ENCODE data around the gene SHROOM3. TPM values are rescaled to one million over a fixed set of nuclear protein-coding genes. Genes with fewer than 3 reads are reported as not detected.

SHROOM3 gene
- total and polyA plus RNA-seq, 2 donors (not counting 1 experiment from before 2014, with no cell fraction given), result 0.91 to 1.5 TPM

DNA sequence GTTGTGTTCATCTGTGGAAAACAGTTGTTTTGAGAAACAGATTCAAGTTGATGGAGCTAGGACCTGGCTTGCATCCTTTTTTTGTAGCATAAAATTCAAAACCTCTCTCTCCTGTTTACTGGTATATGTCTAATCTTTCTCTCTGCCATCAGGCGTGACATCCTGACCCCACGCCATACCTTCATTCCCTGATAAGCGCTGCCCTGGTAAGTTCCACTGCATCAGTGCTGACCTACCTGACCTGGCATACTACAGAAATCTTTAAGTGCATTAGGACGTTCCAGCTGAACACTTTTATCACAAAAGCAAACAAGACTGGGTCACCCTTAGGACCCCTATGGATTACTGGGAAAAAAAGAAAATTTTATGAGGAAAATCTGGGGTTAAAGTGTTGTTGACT is 230.7 kb downstream of the SHROOM3 start:
- Histone ChIP-seq H3K4me2 (replicated peaks; ENCODE audit: low read depth, low read length, poor library complexity, severe bottlenecking) (no peak overlapping the region), H3K36me3 (replicated peaks in 1 of 2; ENCODE audit: control extremely low read depth in 1 of 2, control insufficient read depth in 1 of 2, extremely low read depth in 1 of 2, insufficient read depth in 2 of 2, low read length in 1 of 2) (no peaks in the 10 kb centered on the region), H3K9ac (ENCODE audit: low read length) (no peak overlapping the region), H3K79me2 (ENCODE audit: control insufficient read depth, insufficient read depth, low read length) (no peaks in the 10 kb centered on the region), H4K20me1 (ENCODE audit: control insufficient read depth, insufficient read depth, low read length, poor library complexity, severe bottlenecking) (no peaks in the 10 kb centered on the region), H3K4me3 (ENCODE audit: control extremely low read depth in 1 of 5, extremely low read depth in 1 of 5, insufficient read depth in 1 of 5, low read depth in 2 of 5, low read length in 4 of 5) (no peak overlapping the region), H2AFZ (ENCODE audit: insufficient read depth, low read depth, low read length, poor library complexity, severe bottlenecking) (no peak overlapping the region), H3K27ac (ENCODE audit: low read length in 2 of 2) (no peak overlapping the region), H3K9me3 (ENCODE audit: control extremely low read depth in 1 of 3, control insufficient read depth in 2 of 3, insufficient read depth in 1 of 3, low read length in 2 of 3) (no peaks in the 10 kb centered on the region), H3K27me3 (replicated peaks in 1 of 4; ENCODE audit: control extremely low read depth in 1 of 4, control insufficient read depth in 3 of 4, insufficient read depth in 4 of 4, low read length in 3 of 4) (no peaks in the 10 kb centered on the region), H3K4me1 (ENCODE audit: control insufficient read depth in 2 of 2, insufficient read depth in 2 of 2, low read length in 2 of 2) (no peaks in the 10 kb centered on the region)
- ATAC-seq (ENCODE audit: low read depth) (no peak), DNase-seq (no peak)
- ChIA-PET CTCF (no interaction called here), POLR2A (no interaction called here)
- 100% methylated on average over 3 of the region's 4 CpGs for WGBS (ENCODE audit: insufficient coverage)
- H3K4me1 Mint-ChIP-seq, result no peaks in the 10 kb centered on the region
- TF ChIP-seq EZH2 (IDR thresholded peaks at IDR 0.05; ENCODE audit: borderline replicate concordance, insufficient read depth, low read depth, low read length, poor library complexity, severe bottlenecking), result no peak
- TF ChIP-seq, protein P1, sequence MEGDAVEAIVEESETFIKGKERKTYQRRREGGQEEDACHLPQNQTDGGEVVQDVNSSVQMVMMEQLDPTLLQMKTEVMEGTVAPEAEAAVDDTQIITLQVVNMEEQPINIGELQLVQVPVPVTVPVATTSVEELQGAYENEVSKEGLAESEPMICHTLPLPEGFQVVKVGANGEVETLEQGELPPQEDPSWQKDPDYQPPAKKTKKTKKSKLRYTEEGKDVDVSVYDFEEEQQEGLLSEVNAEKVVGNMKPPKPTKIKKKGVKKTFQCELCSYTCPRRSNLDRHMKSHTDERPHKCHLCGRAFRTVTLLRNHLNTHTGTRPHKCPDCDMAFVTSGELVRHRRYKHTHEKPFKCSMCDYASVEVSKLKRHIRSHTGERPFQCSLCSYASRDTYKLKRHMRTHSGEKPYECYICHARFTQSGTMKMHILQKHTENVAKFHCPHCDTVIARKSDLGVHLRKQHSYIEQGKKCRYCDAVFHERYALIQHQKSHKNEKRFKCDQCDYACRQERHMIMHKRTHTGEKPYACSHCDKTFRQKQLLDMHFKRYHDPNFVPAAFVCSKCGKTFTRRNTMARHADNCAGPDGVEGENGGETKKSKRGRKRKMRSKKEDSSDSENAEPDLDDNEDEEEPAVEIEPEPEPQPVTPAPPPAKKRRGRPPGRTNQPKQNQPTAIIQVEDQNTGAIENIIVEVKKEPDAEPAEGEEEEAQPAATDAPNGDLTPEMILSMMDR (IDR thresholded peaks at IDR 0.05), result no peak
- H3K27me3 Mint-ChIP-seq, result no peaks in the 10 kb centered on the region
- no peak overlapping the region for H3K27ac Mint-ChIP-seq
- no peak overlapping the region for H3K4me3 Mint-ChIP-seq
- intact Hi-C loops (cut with micrococcal nuclease), result no loop called here
- no peaks in the 10 kb centered on the region for H3K9me3 Mint-ChIP-seq (ENCODE audit: insufficient read depth)

DNA sequence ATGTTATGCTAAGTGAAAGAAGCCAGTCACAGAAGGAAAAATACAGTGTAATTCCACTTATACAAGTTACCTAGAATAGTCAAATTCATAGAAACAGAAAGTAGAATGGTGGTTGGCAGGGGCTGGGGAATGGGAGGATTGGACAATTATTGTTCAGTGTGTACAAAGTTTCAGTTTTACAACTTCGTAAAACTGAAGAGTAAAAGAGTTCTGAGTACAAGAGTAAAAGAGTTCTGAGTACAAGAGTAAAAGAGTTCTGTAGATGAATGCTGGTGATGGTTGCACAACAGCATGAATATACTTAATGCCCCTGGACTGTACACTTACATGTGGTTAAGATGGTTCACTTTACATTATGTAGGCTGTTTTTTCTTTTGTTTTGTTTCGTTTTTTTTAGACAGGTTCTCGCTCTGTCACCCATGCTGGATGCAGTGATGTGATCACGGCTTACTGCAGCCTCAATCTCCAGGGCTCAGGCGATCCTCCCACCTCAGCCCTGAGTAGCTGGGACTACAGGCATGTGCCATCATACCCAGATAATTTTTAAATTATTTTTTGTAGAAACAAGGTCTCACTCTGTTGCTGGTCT is 232.0 kb downstream of the SHROOM3 start:
- H2AFZ ChIP-seq (ENCODE audit: insufficient read depth, low read depth, low read length, poor library complexity, severe bottlenecking), result no peak overlapping the region
- ATAC-seq (ENCODE audit: low read depth) (no peak), DNase-seq (no peak)
- H3K4me1 Mint-ChIP-seq, result no peaks in the 10 kb centered on the region
- intact Hi-C loops (cut with micrococcal nuclease), result no loop called here
- H3K4me1 ChIP-seq (ENCODE audit: control insufficient read depth in 2 of 2, insufficient read depth in 2 of 2, low read length in 2 of 2), result no peaks in the 10 kb centered on the region
- CTCF ChIA-PET, result no interaction called here
- no peaks in the 10 kb centered on the region for H3K9me3 Mint-ChIP-seq (ENCODE audit: insufficient read depth)
- no peaks in the 10 kb centered on the region for H3K36me3 ChIP-seq (replicated peaks in 1 of 2; ENCODE audit: control extremely low read depth in 1 of 2, control insufficient read depth in 1 of 2, extremely low read depth in 1 of 2, insufficient read depth in 2 of 2, low read length in 1 of 2)
- H3K27me3 Mint-ChIP-seq, result peaks cover 7% of the 10 kb centered on the region
- H3K4me3 ChIP-seq (ENCODE audit: control extremely low read depth in 1 of 5, extremely low read depth in 1 of 5, insufficient read depth in 1 of 5, low read depth in 2 of 5, low read length in 4 of 5), result no peak overlapping the region
- H4K20me1 ChIP-seq (ENCODE audit: control insufficient read depth, insufficient read depth, low read length, poor library complexity, severe bottlenecking), result no peaks in the 10 kb centered on the region
- no peaks in the 10 kb centered on the region for H3K79me2 ChIP-seq (ENCODE audit: control insufficient read depth, insufficient read depth, low read length)
- H3K27ac ChIP-seq (ENCODE audit: low read length in 2 of 2), result no peak overlapping the region
- H3K4me2 ChIP-seq (replicated peaks; ENCODE audit: low read depth, low read length, poor library complexity, severe bottlenecking), result no peak overlapping the region
- H3K9me3 ChIP-seq (ENCODE audit: control extremely low read depth in 1 of 3, control insufficient read depth in 2 of 3, insufficient read depth in 1 of 3, low read length in 2 of 3), result no peaks in the 10 kb centered on the region
- TF ChIP-seq EZH2 (IDR thresholded peaks at IDR 0.05; ENCODE audit: borderline replicate concordance, insufficient read depth, low read depth, low read length, poor library complexity, severe bottlenecking), result no peak
- TF ChIP-seq, protein P1 (IDR thresholded peaks at IDR 0.05), result no peak
- no peak overlapping the region for H3K9ac ChIP-seq (ENCODE audit: low read length)
- H3K27ac Mint-ChIP-seq, result no peak overlapping the region
- no peaks in the 10 kb centered on the region for H3K27me3 ChIP-seq (replicated peaks in 1 of 4; ENCODE audit: control extremely low read depth in 1 of 4, control insufficient read depth in 3 of 4, insufficient read depth in 4 of 4, low read length in 3 of 4)
- POLR2A ChIA-PET, result no interaction called here
- WGBS (ENCODE audit: insufficient coverage), result 75% methylated on average over 1 of the region's 5 CpGs
- no peak overlapping the region for H3K4me3 Mint-ChIP-seq
